ENCODE results near the gene SAV1. TPM values are rescaled to one million over a fixed set of nuclear protein-coding genes. Genes with fewer than 3 reads are reported as not detected.

The SAV1 gene
- total RNA-seq, 2 experiments from 2014 or later, result 7.9 to 8.8 TPM

- ChIA-PET POLR2A (no interaction called here), CTCF (no interaction called here)
- intact Hi-C loops (cut with DNase I, micrococcal nuclease), result no loop called here
- Histone ChIP-seq H3K4me3 (ENCODE audit: low read length) (no peak overlapping the region), H3K9me3 (ENCODE audit: control insufficient read depth in 1 of 2, insufficient read depth in 1 of 2, low read length in 2 of 2) (no peaks in the 10 kb centered on the region), H3K27ac (ENCODE audit: low read depth in 1 of 2, low read length in 2 of 2) (no peak overlapping the region), H3K36me3 (ENCODE audit: insufficient read depth, low read length) (no peaks in the 10 kb centered on the region), H3K4me1 (ENCODE audit: insufficient read depth, low read length) (no peaks in the 10 kb centered on the region), H3K27me3 (ENCODE audit: control insufficient read depth in 1 of 2, insufficient read depth in 2 of 2, low read length in 2 of 2) (no peaks in the 10 kb centered on the region)
- Mint-ChIP-seq H3K9me3 (no peaks in the 10 kb centered on the region), H3K4me3 (no peak overlapping the region), H3K4me1 (ENCODE audit: low read depth) (no peaks in the 10 kb centered on the region), H3K27me3 (no peaks in the 10 kb centered on the region), H3K36me3 (ENCODE audit: low read depth) (no peaks in the 10 kb centered on the region), H3K27ac (no peak overlapping the region)
- DNase-seq (no peak), ATAC-seq (ENCODE audit: poor library complexity) (no peak)
- TF ChIP-seq CTCF (IDR thresholded peaks at IDR 0.05), result no peak
Measured at GRCh38 chr14:50624447-50624846, 43.7 kb downstream of the SAV1 start.

- Mint-ChIP-seq H3K27me3 (no peaks in the 10 kb centered on the region), H3K27ac (no peak overlapping the region), H3K4me1 (ENCODE audit: low read depth) (no peaks in the 10 kb centered on the region), H3K9me3 (no peaks in the 10 kb centered on the region), H3K4me3 (no peak overlapping the region), H3K36me3 (ENCODE audit: low read depth) (no peaks in the 10 kb centered on the region)
- POLR2A ChIA-PET, result no interaction called here
- no peak overlapping the region for H3K4me3 ChIP-seq (ENCODE audit: low read length)
- intact Hi-C loops (cut with DNase I, micrococcal nuclease), result no loop called here
- no peaks in the 10 kb centered on the region for H3K4me1 ChIP-seq (ENCODE audit: insufficient read depth, low read length)
- H3K9me3 ChIP-seq (ENCODE audit: control insufficient read depth in 1 of 2, insufficient read depth in 1 of 2, low read length in 2 of 2), result no peaks in the 10 kb centered on the region
- no peak for TF ChIP-seq CTCF (IDR thresholded peaks at IDR 0.05)
- H3K27me3 ChIP-seq (ENCODE audit: control insufficient read depth in 1 of 2, insufficient read depth in 2 of 2, low read length in 2 of 2), result no peaks in the 10 kb centered on the region
- DNase-seq (no peak), ATAC-seq (ENCODE audit: poor library complexity) (no peak)
- no peak overlapping the region for H3K27ac ChIP-seq (ENCODE audit: low read depth in 1 of 2, low read length in 2 of 2)
- CTCF ChIA-PET, result no interaction called here
- no peaks in the 10 kb centered on the region for H3K36me3 ChIP-seq (ENCODE audit: insufficient read depth, low read length)
Measured at GRCh38 chr14:50622978-50623377, 45.1 kb downstream of the SAV1 start.

- no peaks in the 10 kb centered on the region for H3K36me3 Mint-ChIP-seq (ENCODE audit: low read depth)
- intact Hi-C loops (cut with DNase I, micrococcal nuclease), result no loop called here
- ChIA-PET CTCF (no interaction called here), POLR2A (no interaction called here)
- Histone ChIP-seq H3K9me3 (ENCODE audit: control insufficient read depth in 1 of 2, insufficient read depth in 1 of 2, low read length in 2 of 2) (no peaks in the 10 kb centered on the region), H3K27ac (ENCODE audit: low read depth in 1 of 2, low read length in 2 of 2) (no peak overlapping the region), H3K27me3 (ENCODE audit: control insufficient read depth in 1 of 2, insufficient read depth in 2 of 2, low read length in 2 of 2) (no peaks in the 10 kb centered on the region), H3K4me1 (ENCODE audit: insufficient read depth, low read length) (no peaks in the 10 kb centered on the region), H3K36me3 (ENCODE audit: insufficient read depth, low read length) (no peaks in the 10 kb centered on the region), H3K4me3 (ENCODE audit: low read length) (no peak overlapping the region)
- H3K4me3 Mint-ChIP-seq, result no peak overlapping the region
- DNase-seq (no peak), ATAC-seq (ENCODE audit: poor library complexity) (no peak)
- H3K4me1 Mint-ChIP-seq (ENCODE audit: low read depth), result no peaks in the 10 kb centered on the region
- no peaks in the 10 kb centered on the region for H3K9me3 Mint-ChIP-seq
- no peak for TF ChIP-seq CTCF (IDR thresholded peaks at IDR 0.05)
- no peak overlapping the region for H3K27ac Mint-ChIP-seq
- H3K27me3 Mint-ChIP-seq, result no peaks in the 10 kb centered on the region
Measured at GRCh38 chr14:50620341-50620740, 47.8 kb downstream of the SAV1 start.
